SU-DHL-6 (cell line): Measurements from ENCODE around the gene PINLYP.
"Not testable (repeated sequence)": the region's sequence is repeated elsewhere in the genome, so short reads cannot be mapped to it uniquely, and the experiment has no call there.

ENCODE experiments used
- H2AFZ ChIP-seq: fragments of 200-600 bp; sonication (generic); 2 replicates; pipeline ENCODE4 v1.6.1; 2014; ENCODE audit warnings: low read depth, mild to moderate bottlenecking, moderate library complexity, mixed read lengths, antibody characterized with exemption, low read length; ENCODE audit not compliant: severe bottlenecking
- H3F3A ChIP-seq: fragments of 200-600 bp; shearing (Covaris generic); 2 replicates; pipeline ENCODE4 v1.6.0; 2016; ENCODE audit warnings: antibody characterized with exemption, mild to moderate bottlenecking; ENCODE audit not compliant: insufficient read depth
- H3K27ac ChIP-seq: fragments of 200-600 bp; sonication (generic); 2 replicates; pipeline ENCODE4 v1.5.1; 2016; ENCODE audit warnings: low read depth, mild to moderate bottlenecking, low read length, moderate library complexity, mixed read lengths
- H3K27me3 ChIP-seq: fragments of 200-600 bp; sonication (generic), shearing (Covaris generic); 2 replicates; pipeline ENCODE4 v1.6.0; 2014; ENCODE audit warnings: mild to moderate bottlenecking, low read length
- H3K36me3 ChIP-seq: fragments of 200-600 bp; sonication (generic); 2 replicates; pipeline ENCODE4 v1.6.1; 2014; ENCODE audit warnings: mild to moderate bottlenecking, low read length, mixed read lengths
- H3K4me2 ChIP-seq: fragments of 300-600, 200-600 bp; shearing (Covaris generic), sonication (generic); 2 replicates; pipeline ENCODE4 v1.6.0; 2014; ENCODE audit warnings: low read length, low read depth, mild to moderate bottlenecking; ENCODE audit not compliant: poor library complexity, severe bottlenecking
- H3K4me3 ChIP-seq: fragments of 200-600 bp; sonication (generic); 2 replicates; pipeline ENCODE4 v1.5.1; 2014; ENCODE audit warnings: antibody characterized with exemption, low read length, mild to moderate bottlenecking, mixed read lengths; ENCODE audit not compliant: insufficient read depth, poor library complexity, severe bottlenecking
- H3K79me2 ChIP-seq: fragments of 200-600 bp; sonication (generic); 2 replicates; pipeline ENCODE4 v1.6.1; 2014; ENCODE audit warnings: mild to moderate bottlenecking, low read length, moderate library complexity; ENCODE audit not compliant: insufficient read depth
- H3K9ac ChIP-seq: fragments of 200-600 bp; sonication (generic); 2 replicates; pipeline ENCODE4 v1.7.0; 2014; ENCODE audit warnings: mild to moderate bottlenecking, low read length
- H3K9me2 ChIP-seq: fragments of 200-600 bp; sonication (generic); replicated peaks from 2 replicates; pipeline ENCODE4 v1.6.1; 2014; ENCODE audit warnings: low read length; ENCODE audit not compliant: insufficient read depth
- H3K9me3 ChIP-seq: fragments of 200-600 bp; sonication (generic); 2 replicates; pipeline ENCODE4 v1.6.1; 2014; ENCODE audit warnings: low read length, mixed read lengths; ENCODE audit not compliant: insufficient read depth
- H4K20me1 ChIP-seq: fragments of 200-600 bp; sonication (generic); 2 replicates; pipeline ENCODE4 v1.6.1; 2014; ENCODE audit warnings: low read depth, mild to moderate bottlenecking, antibody characterized with exemption, low read length, moderate library complexity, mixed read lengths
- EZH2phosphoT487 ChIP-seq: fragments of 200-600 bp; sonication (generic), shearing (Covaris generic); conservative IDR thresholded peaks from 2 replicates; pipeline ENCODE4 v1.6.1; 2018; ENCODE audit warnings: mild to moderate bottlenecking, antibody characterized with exemption, low read length, moderate library complexity, mixed read lengths
- TF ChIP-seq, protein P1 (sequence below): fragments of 200-600 bp; sonication (generic); IDR thresholded peaks from one replicate; pipeline ENCODE4 v1.5.1; 2017; ENCODE audit warnings: antibody characterized with exemption, mild to moderate bottlenecking, low read length, moderate library complexity; ENCODE audit not compliant: insufficient read depth, poor library complexity, severe bottlenecking

The PINLYP gene

DNA sequence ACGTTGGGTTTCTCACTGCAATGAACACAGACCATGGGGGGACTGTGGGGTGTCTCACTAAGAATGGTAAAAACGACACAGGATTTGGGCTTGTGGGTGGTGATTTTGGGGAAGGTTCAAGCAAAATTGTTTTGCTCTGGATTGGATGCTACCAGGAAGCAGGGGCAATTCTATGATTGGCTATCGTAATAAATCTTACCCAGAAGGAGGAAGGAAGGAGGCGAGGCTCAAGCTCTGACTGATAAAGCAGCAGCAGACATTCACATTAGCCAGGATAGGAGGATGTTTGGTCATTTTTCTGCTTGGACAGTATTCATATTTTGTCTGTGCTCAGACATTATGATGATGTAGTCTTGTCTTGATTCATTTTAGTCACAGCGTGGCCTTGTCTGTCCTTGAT is 22.3 kb downstream of the PINLYP start:
- TF ChIP-seq, protein P1, sequence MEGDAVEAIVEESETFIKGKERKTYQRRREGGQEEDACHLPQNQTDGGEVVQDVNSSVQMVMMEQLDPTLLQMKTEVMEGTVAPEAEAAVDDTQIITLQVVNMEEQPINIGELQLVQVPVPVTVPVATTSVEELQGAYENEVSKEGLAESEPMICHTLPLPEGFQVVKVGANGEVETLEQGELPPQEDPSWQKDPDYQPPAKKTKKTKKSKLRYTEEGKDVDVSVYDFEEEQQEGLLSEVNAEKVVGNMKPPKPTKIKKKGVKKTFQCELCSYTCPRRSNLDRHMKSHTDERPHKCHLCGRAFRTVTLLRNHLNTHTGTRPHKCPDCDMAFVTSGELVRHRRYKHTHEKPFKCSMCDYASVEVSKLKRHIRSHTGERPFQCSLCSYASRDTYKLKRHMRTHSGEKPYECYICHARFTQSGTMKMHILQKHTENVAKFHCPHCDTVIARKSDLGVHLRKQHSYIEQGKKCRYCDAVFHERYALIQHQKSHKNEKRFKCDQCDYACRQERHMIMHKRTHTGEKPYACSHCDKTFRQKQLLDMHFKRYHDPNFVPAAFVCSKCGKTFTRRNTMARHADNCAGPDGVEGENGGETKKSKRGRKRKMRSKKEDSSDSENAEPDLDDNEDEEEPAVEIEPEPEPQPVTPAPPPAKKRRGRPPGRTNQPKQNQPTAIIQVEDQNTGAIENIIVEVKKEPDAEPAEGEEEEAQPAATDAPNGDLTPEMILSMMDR = no peak
- TF ChIP-seq EZH2phosphoT487 = no peak
- peak overlapping the region; percentile 79 for H3K9ac ChIP-seq
- H3K27me3 ChIP-seq = no peaks in the 10 kb centered on the region
- H3F3A ChIP-seq = peaks cover 8% of the 10 kb centered on the region; the same call in 1 of the 2 replicates
- H4K20me1 ChIP-seq = no peaks in the 10 kb centered on the region
- no peaks in the 10 kb centered on the region for H3K9me2 ChIP-seq
- H3K79me2 ChIP-seq = peaks cover 15% of the 10 kb centered on the region
- H3K36me3 ChIP-seq = no peaks in the 10 kb centered on the region
- no peak overlapping the region for H3K27ac ChIP-seq
- no peak overlapping the region for H2AFZ ChIP-seq
- peak overlapping the region; percentile 81 for H3K4me2 ChIP-seq
- H3K4me3 ChIP-seq = peak overlapping the region; percentile 81
- H3K9me3 ChIP-seq = no peaks in the 10 kb centered on the region

DNA sequence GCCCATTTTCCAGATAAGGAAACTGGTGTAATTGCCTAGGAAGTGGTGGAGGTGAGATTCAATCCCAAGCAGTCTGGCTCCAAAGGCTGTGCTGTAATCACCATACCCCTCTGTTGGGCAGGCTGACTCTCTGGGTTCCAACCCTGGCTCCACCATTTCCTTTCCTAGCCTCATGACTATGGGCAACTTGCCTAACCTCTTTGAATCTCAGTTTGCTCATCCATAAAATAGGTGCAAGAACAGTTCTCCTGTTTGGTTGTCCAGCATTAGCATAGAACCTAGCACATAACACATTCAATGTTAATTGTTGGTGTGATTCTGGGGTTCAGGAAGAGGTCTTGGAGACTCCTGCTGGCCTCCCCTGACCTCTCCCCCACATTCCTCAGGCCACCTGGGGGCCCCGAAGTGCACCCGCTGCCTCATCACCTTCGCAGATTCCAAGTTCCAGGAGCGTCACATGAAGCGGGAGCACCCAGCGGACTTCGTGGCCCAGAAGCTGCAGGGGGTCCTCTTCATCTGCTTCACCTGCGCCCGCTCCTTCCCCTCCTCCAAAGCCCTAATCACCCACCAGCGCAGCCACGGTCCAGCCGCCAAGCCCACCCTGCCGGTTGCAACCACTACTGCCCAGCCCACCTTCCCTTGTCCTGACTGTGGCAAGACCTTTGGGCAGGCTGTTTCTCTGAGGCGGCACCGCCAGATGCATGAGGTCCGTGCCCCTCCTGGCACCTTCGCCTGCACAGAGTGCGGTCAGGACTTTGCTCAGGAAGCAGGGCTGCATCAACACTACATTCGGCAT is 23.0 kb downstream of the PINLYP start:
- Histone ChIP-seq H3K79me2 (peaks cover 15% of the 10 kb centered on the region), H3K9me3 (no peaks in the 10 kb centered on the region), H3K4me2 (no peak overlapping the region), H3K4me3 (no peak overlapping the region), H3F3A (peaks cover 8% of the 10 kb centered on the region; the same call in 1 of the 2 replicates), H4K20me1 (no peaks in the 10 kb centered on the region), H3K27ac (no peak overlapping the region), H2AFZ (no peak overlapping the region), H3K9ac (no peak overlapping the region), H3K36me3 (no peaks in the 10 kb centered on the region), H3K27me3 (no peaks in the 10 kb centered on the region), H3K9me2 (no peaks in the 10 kb centered on the region)
- TF ChIP-seq EZH2phosphoT487 = no peak
- TF ChIP-seq, protein P1 = no peak

DNA sequence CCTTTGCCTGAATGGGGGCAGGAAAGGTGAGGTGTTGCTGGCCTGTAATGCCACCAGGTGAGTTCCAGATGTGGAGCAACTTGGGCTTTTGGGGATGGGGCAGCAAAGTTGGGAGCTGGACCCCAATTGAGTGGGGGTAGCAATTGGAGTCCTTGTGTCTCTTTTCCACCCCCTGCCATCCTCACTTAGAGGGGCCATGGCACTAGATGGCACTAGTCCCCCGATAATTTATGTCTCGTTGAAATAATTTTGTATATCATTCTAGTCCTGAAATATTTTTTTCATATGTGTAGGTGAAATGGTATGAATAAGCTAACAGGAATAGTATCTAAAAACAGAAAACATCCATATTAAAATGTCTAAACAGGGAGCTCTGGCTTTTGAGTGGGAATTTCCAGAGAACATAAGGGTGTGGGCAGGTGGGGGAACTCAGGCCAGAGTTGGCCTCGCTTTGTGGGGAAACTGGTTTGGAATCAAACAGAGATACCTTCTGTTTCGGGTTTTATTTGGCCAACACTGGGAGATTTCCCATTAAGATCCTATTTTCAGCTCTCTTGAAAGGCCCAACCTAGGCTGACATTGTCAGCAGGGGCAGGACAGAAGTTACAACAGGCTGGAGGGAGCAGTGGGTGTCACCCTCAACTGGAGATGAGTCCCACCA is 24.2 kb downstream of the PINLYP start:
- H3K9ac ChIP-seq = no peak overlapping the region
- no peaks in the 10 kb centered on the region for H3K27me3 ChIP-seq
- H3K9me3 ChIP-seq = no peaks in the 10 kb centered on the region
- no peak overlapping the region for H3K4me2 ChIP-seq
- H3F3A ChIP-seq = peaks cover 8% of the 10 kb centered on the region
- H3K4me3 ChIP-seq = no peak overlapping the region
- H4K20me1 ChIP-seq = no peaks in the 10 kb centered on the region
- no peak overlapping the region for H3K27ac ChIP-seq
- H2AFZ ChIP-seq = no peak overlapping the region
- TF ChIP-seq, protein P1 = no peak
- no peak for TF ChIP-seq EZH2phosphoT487
- H3K36me3 ChIP-seq = no peaks in the 10 kb centered on the region
- peaks cover 15% of the 10 kb centered on the region for H3K79me2 ChIP-seq
- H3K9me2 ChIP-seq = no peaks in the 10 kb centered on the region

DNA sequence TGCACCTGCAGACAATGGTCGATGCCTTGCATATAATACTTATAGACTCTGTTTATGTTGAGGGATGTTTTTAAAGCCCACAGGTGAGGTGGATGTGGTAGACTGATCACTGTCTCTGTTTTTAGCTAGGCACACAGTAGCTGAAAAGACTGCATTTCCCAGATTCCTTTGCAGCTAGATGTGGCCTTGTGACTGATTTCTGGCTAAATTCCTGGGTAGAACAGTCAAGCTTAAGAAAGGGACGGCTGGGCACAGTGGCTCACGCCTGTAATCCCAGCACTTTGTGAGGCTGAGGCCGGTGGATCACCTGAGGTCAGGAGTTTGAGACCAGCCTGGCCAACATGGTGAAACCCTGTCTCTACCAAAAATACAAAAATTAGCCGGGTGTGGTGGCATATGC is 24.7 kb downstream of the PINLYP start:
- not testable (repeated sequence) for H3K9ac ChIP-seq, H2AFZ ChIP-seq, H4K20me1 ChIP-seq, H3K27ac ChIP-seq, H3F3A ChIP-seq, H3K9me3 ChIP-seq, H3K27me3 ChIP-seq, H3K9me2 ChIP-seq, H3K4me2 ChIP-seq, H3K36me3 ChIP-seq, H3K4me3 ChIP-seq
- peaks cover 15% of the 10 kb centered on the region for H3K79me2 ChIP-seq
